Neural cell (in vitro differentiated cells): ENCODE results near the gene LZIC. TPM values are rescaled to one million over a fixed set of nuclear protein-coding genes. Genes with fewer than 3 reads are reported as not detected.

Experiments
- H2AFZ ChIP-seq: fragments of 200-600, 300-800 bp; sonication (generic), shearing (Covaris generic); 2 replicates; pipeline ENCODE4 v1.6.0; 2014; ENCODE audit warnings: low read depth, mild to moderate bottlenecking, antibody characterized with exemption, low read length, moderate library complexity
- H3F3A ChIP-seq: fragments of 200-600 bp; shearing (Covaris generic); 2 replicates; pipeline ENCODE4 v1.6.1; 2016; ENCODE audit warnings: mild to moderate bottlenecking, moderate library complexity, mixed read lengths, antibody characterized with exemption, low read length; ENCODE audit not compliant: insufficient read depth, poor library complexity, severe bottlenecking
- H3K27ac ChIP-seq: fragments of 200-600, 300-800 bp; sonication (generic), shearing (Covaris generic); 2 replicates; pipeline ENCODE4 v1.5.1; 2014; ENCODE audit warnings: mild to moderate bottlenecking, low read length, moderate library complexity
- H3K27me3 ChIP-seq: fragments of 300-800, 200-600 bp; sonication (generic), shearing (Covaris generic); 2 replicates; pipeline ENCODE4 v1.6.0; 2014; ENCODE audit warnings: mild to moderate bottlenecking, low read depth, low read length, moderate library complexity; ENCODE audit not compliant: insufficient read depth
- H3K36me3 ChIP-seq: fragments of 300-800, 200-600 bp; sonication (generic), shearing (Covaris generic); 2 replicates; pipeline ENCODE4 v1.5.1; 2014; ENCODE audit warnings: mild to moderate bottlenecking, antibody characterized with exemption, low read length, moderate library complexity; ENCODE audit not compliant: insufficient read depth
- H3K4me2 ChIP-seq: fragments of 300-800, 200-600 bp; sonication (generic), shearing (Covaris generic); 2 replicates; pipeline ENCODE4 v1.6.0; 2014; ENCODE audit warnings: mild to moderate bottlenecking, low read length
- H3K4me3 ChIP-seq: fragments of 300-800, 200-600 bp; sonication (generic), shearing (Covaris generic); 2 replicates; pipeline ENCODE4 v1.5.1; 2014; ENCODE audit warnings: mild to moderate bottlenecking, low read length, moderate library complexity
- H3K79me2 ChIP-seq: fragments of 200-600 bp; shearing (Covaris generic); replicated peaks from 2 replicates; pipeline ENCODE4 v1.6.0; 2014; ENCODE audit warnings: mild to moderate bottlenecking, low read length, moderate library complexity; ENCODE audit not compliant: insufficient read depth
- H3K9ac ChIP-seq: fragments of 300-800, 200-600 bp; sonication (generic), shearing (Covaris generic); 2 replicates; pipeline ENCODE4 v1.6.1; 2016; ENCODE audit warnings: mild to moderate bottlenecking, low read length, mixed read lengths
- H3K9me2 ChIP-seq: fragments of 200-600 bp; shearing (Covaris generic); 2 replicates; pipeline ENCODE4 v1.6.1; 2016; ENCODE audit warnings: mild to moderate bottlenecking, low read length, mixed read lengths; ENCODE audit not compliant: insufficient read depth
- H3K9me3 ChIP-seq: fragments of 200-600, 300-800 bp; sonication (generic), shearing (Covaris generic); 2 replicates; pipeline ENCODE4 v1.6.1; 2016; ENCODE audit warnings: mild to moderate bottlenecking, mixed run types, low read length, moderate library complexity, mixed read lengths
- H4K20me1 ChIP-seq: fragments of 200-600 bp; shearing (Covaris generic); 2 replicates; pipeline ENCODE4 v1.6.1; 2016; ENCODE audit warnings: mild to moderate bottlenecking, mixed run types; ENCODE audit not compliant: insufficient read depth
- EP300 ChIP-seq: fragments of 450-650 bp; conservative IDR thresholded peaks from 2 replicates; pipeline ENCODE4 v1.6.1; 2014; ENCODE audit warnings: antibody characterized with exemption, mild to moderate bottlenecking, moderate library complexity; ENCODE audit not compliant: poor library complexity, severe bottlenecking
- EZH2 ChIP-seq: fragments of 200-600, 300-800 bp; shearing (Covaris generic), sonication (generic); IDR thresholded peaks from 2 replicates; pipeline ENCODE4 v1.6.1; 2014; ENCODE audit warnings: antibody characterized with exemption, low read length, borderline replicate concordance, mild to moderate bottlenecking; ENCODE audit not compliant: insufficient read depth, poor library complexity, severe bottlenecking
- POLR2AphosphoS5 ChIP-seq: IDR thresholded peaks from 2 replicates; pipeline ENCODE4 v1.6.1; 2012
- RAD21 ChIP-seq: fragments of 450-650 bp; conservative IDR thresholded peaks from 2 replicates; pipeline ENCODE4 v1.6.1; 2014; ENCODE audit warnings: antibody characterized with exemption, mild to moderate bottlenecking, moderate library complexity
- REST ChIP-seq: IDR thresholded peaks from 2 replicates; pipeline ENCODE4 v1.6.1; 2012; ENCODE audit warnings: borderline replicate concordance
- SMC3 ChIP-seq: fragments of 450-650 bp; conservative IDR thresholded peaks from 2 replicates; pipeline ENCODE4 v1.6.1; 2014; ENCODE audit warnings: antibody characterized with exemption, mild to moderate bottlenecking, moderate library complexity; ENCODE audit not compliant: poor library complexity
- TAF1 ChIP-seq: IDR thresholded peaks from 2 replicates; pipeline ENCODE4 v1.6.1; 2012; ENCODE audit warnings: low read depth
- polyA plus RNA-seq: library from polyadenylated mRNA; depleted of rRNA; stranded (reverse); fragments of >200 nt; gene quantifications from 2 replicates; pipeline ENCODE4 v1.2.3, GENCODE V29; 2014

The LZIC gene
- polyA plus RNA-seq, 1 donor from 2014 or later = 57.2 TPM

- no peak overlapping the region for H3K4me3 ChIP-seq
- H3F3A ChIP-seq = no peaks in the 10 kb centered on the region
- no peaks in the 10 kb centered on the region for H3K36me3 ChIP-seq
- no peaks in the 10 kb centered on the region for H3K79me2 ChIP-seq
- no peaks in the 10 kb centered on the region for H3K27me3 ChIP-seq
- no peak overlapping the region for H3K4me2 ChIP-seq
- no peak overlapping the region for H2AFZ ChIP-seq
- H3K9ac ChIP-seq = no peak overlapping the region
- H3K27ac ChIP-seq = no peak overlapping the region
- TF ChIP-seq REST (no peak), EZH2 (no peak), POLR2AphosphoS5 (no peak)
- no peaks in the 10 kb centered on the region for H4K20me1 ChIP-seq
- H3K9me2 ChIP-seq = no peaks in the 10 kb centered on the region
- no peaks in the 10 kb centered on the region for H3K9me3 ChIP-seq
Observed at GRCh38 chr1:9927259-9927658, 15.9 kb downstream of the LZIC start.

- H4K20me1 ChIP-seq = no peaks in the 10 kb centered on the region
- H3K9me2 ChIP-seq = no peaks in the 10 kb centered on the region
- H3F3A ChIP-seq = no peaks in the 10 kb centered on the region
- peak overlapping the region; percentile 18 for H3K4me2 ChIP-seq
- H3K27ac ChIP-seq = peak overlapping the region; percentile 79
- no peaks in the 10 kb centered on the region for H3K9me3 ChIP-seq
- TF ChIP-seq RAD21 (no peak), POLR2AphosphoS5 (peak; percentile 37), REST (no peak), EP300 (peak; percentile 67), EZH2 (no peak), TAF1 (no peak), SMC3 (no peak)
- peak overlapping the region; percentile 37 for H3K9ac ChIP-seq
- H3K27me3 ChIP-seq = no peaks in the 10 kb centered on the region
- no peaks in the 10 kb centered on the region for H3K79me2 ChIP-seq
- peak overlapping the region; percentile 37 for H3K4me3 ChIP-seq
- no peak overlapping the region for H2AFZ ChIP-seq
- no peaks in the 10 kb centered on the region for H3K36me3 ChIP-seq
Observed at GRCh38 chr1:9922342-9922741, 20.8 kb downstream of the LZIC start.
